ENCODE results near the gene DNAJB12.

DNAJB12 gene

GRCh38 chr10:72285972-72286521 is 68.7 kb downstream of the DNAJB12 start:
- DNase-seq = no peak

DNA sequence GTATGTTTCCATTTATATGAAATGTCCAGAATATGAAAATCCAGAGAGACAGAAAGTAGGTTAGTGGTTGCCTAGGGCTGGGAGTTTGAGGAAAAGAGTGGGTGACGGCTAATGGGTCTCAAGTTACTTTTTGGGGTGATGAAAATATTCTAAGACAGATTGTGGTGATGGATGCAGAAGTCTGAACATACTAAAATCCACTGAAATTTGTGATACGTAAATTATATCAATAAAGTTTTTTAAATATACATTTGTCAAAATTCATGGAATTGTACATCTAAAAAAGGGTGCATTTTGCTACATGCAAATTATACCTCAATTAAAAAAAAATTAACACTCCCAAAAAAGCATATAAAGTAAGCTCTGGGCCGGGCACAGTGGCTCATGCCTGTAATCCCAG is 71.6 kb downstream of the DNAJB12 start:
- DNase-seq = no peak

All from activated effector memory CD4-positive, alpha-beta T cell treated with Interleukin-2 at 50 U/mL for 16 hours (primary cell).